Activated gamma-delta T cell treated with Interleukin-2 at 50 U/mL for 16 hours (primary cell): ENCODE measurements around the gene FAM221B.

Source experiments
- DNase-seq: peaks from one replicate; pipeline ENCODE4 v3.0.0-alpha.2; 2020

FAM221B gene

GRCh38 chr9:35845824-35846771, 17.6 kb upstream of the FAM221B start:
- no peak for DNase-seq

- peak; percentile 14 for DNase-seq
Measured at GRCh38 chr9:35844628-35845270, 16.2 kb upstream of the FAM221B start.

- no peak for DNase-seq
Measured at GRCh38 chr9:35842795-35843194, 14.3 kb upstream of the FAM221B start.

GRCh38 chr9:35842020-35842745, 13.7 kb upstream of the FAM221B start:
- no peak for DNase-seq

GRCh38 chr9:35841645-35841900, 13.0 kb upstream of the FAM221B start:
- DNase-seq, result no peak

GRCh38 chr9:35840881-35841644, 12.5 kb upstream of the FAM221B start:
- no peak for DNase-seq

GRCh38 chr9:35839926-35840325, 11.4 kb upstream of the FAM221B start:
- no peak for DNase-seq

GRCh38 chr9:35836595-35836994, 8.1 kb upstream of the FAM221B start:
- no peak for DNase-seq

- DNase-seq, result no peak
Measured at GRCh38 chr9:35835766-35836165, 7.2 kb upstream of the FAM221B start.

- no peak for DNase-seq
Measured at GRCh38 chr9:35835216-35835632, 6.7 kb upstream of the FAM221B start.

GRCh38 chr9:35834260-35835215, 6.0 kb upstream of the FAM221B start:
- no peak for DNase-seq

- DNase-seq, result no peak
Measured at GRCh38 chr9:35832814-35833213, 4.3 kb upstream of the FAM221B start.

- DNase-seq, result no peak
Measured at GRCh38 chr9:35831040-35831439, 2.5 kb upstream of the FAM221B start.

GRCh38 chr9:35829764-35830096, 1.2 kb upstream of the FAM221B start:
- no peak for DNase-seq

GRCh38 chr9:35829084-35829763, 692 bp upstream of the FAM221B start, which contains the start of gene TMEM8B:
TSS of gene TMEM8B (plus strand) at chr9:35829228. CDS start at chr9:35829448, 220 bp downstream.
- DNase-seq, result peak; percentile 95

- DNase-seq, result no peak
Measured at GRCh38 chr9:35827486-35827885, 1.0 kb downstream of the FAM221B start.

GRCh38 chr9:35826071-35826701, 2.3 kb downstream of the FAM221B start:
- DNase-seq, result peak; percentile 23

GRCh38 chr9:35822926-35823325, 5.6 kb downstream of the FAM221B start:
- no peak for DNase-seq

- DNase-seq, result no peak
Measured at GRCh38 chr9:35820076-35820475, 8.5 kb downstream of the FAM221B start.

GRCh38 chr9:35818341-35818740, 10.2 kb downstream of the FAM221B start:
- DNase-seq, result no peak

- no peak for DNase-seq
Measured at GRCh38 chr9:35816708-35817107, 11.8 kb downstream of the FAM221B start.
